Neutrophil (primary cell): ENCODE measurements around the gene CCDC7.
"Not testable (repeated sequence)": the region's sequence is repeated elsewhere in the genome, so short reads cannot be mapped to it uniquely, and the experiment has no call there.

ENCODE experiments used
- H3K27ac ChIP-seq: fragments of 200-600 bp; sonication (generic); 2 replicates; pipeline ENCODE4 v1.5.1; 2016; ENCODE audit warnings: mild to moderate bottlenecking, moderate library complexity
- H3K27me3 ChIP-seq: fragments of 200-600 bp; sonication (generic); 2 replicates; pipeline ENCODE4 v1.6.0; 2016; ENCODE audit warnings: mild to moderate bottlenecking
- H3K36me3 ChIP-seq: fragments of 200-600 bp; sonication (generic); 2 replicates; pipeline ENCODE4 v1.5.1; 2017
- H3K4me1 ChIP-seq, 2 experiments: fragments of 200-600 bp in 1 of 2; sonication (generic) in 1 of 2; 1 replicate in 1 of 2; 2 replicates in 1 of 2; pipeline versions ENCODE4 v1.5.1 to v1.6.1; 2013 to 2016; ENCODE audit warnings: low read depth in 1 of 2, low read length in 1 of 2, mild to moderate bottlenecking in 1 of 2, moderate library complexity in 1 of 2; ENCODE audit not compliant: control insufficient read depth in 1 of 2, insufficient read depth in 1 of 2
- H3K4me3 ChIP-seq, 2 experiments: fragments of 200-600 bp in 1 of 2; sonication (generic) in 1 of 2; 1 replicate in 1 of 2; 2 replicates in 1 of 2; pipeline ENCODE4 v1.5.1; 2013 to 2016; ENCODE audit warnings: low read depth in 1 of 2, low read length in 1 of 2, mild to moderate bottlenecking in 1 of 2, moderate library complexity in 1 of 2
- H3K9me3 ChIP-seq: fragments of 200-600 bp; sonication (generic); 2 replicates; pipeline ENCODE4 v1.5.1; 2016
- CTCF ChIP-seq: fragments of 200-600 bp; sonication (generic); IDR thresholded peaks from 2 replicates; pipeline ENCODE4 v1.5.1; 2016; ENCODE audit warnings: antibody characterized with exemption

Gene CCDC7

GRCh38 chr10:32600317-32600716 lies 154.4 kb downstream of the CCDC7 start:
- no peak for TF ChIP-seq CTCF

GRCh38 chr10:32601562-32601961 lies 155.6 kb downstream of the CCDC7 start:
- not testable (repeated sequence) for H3K4me3 ChIP-seq, H3K4me1 ChIP-seq, H3K27me3 ChIP-seq, H3K9me3 ChIP-seq, H3K27ac ChIP-seq, H3K36me3 ChIP-seq

More at GRCh38 chr10:32600317-32600716, 154.4 kb downstream of the CCDC7 start:
- no peak overlapping the region for H3K27ac ChIP-seq
- no peaks in the 10 kb centered on the region for H3K4me1 ChIP-seq
- no peak overlapping the region for H3K4me3 ChIP-seq
- H3K9me3 ChIP-seq = peaks cover 4% of the 10 kb centered on the region
- no peaks in the 10 kb centered on the region for H3K27me3 ChIP-seq
- no peaks in the 10 kb centered on the region for H3K36me3 ChIP-seq

- Histone ChIP-seq H3K4me1 (no peaks in the 10 kb centered on the region), H3K9me3 (peaks cover 4% of the 10 kb centered on the region), H3K36me3 (no peaks in the 10 kb centered on the region), H3K27me3 (no peaks in the 10 kb centered on the region), H3K27ac (no peak overlapping the region), H3K4me3 (no peak overlapping the region)
- TF ChIP-seq CTCF = no peak
Observed at GRCh38 chr10:32605787-32606186, 159.8 kb downstream of the CCDC7 start.

- not testable (repeated sequence) for H3K4me3 ChIP-seq, H3K27ac ChIP-seq, H3K4me1 ChIP-seq, H3K36me3 ChIP-seq, H3K9me3 ChIP-seq, H3K27me3 ChIP-seq
Observed at GRCh38 chr10:32610543-32610942, 164.6 kb downstream of the CCDC7 start.

- Histone ChIP-seq H3K4me1 (no peaks in the 10 kb centered on the region), H3K4me3 (no peak overlapping the region), H3K27ac (no peak overlapping the region), H3K36me3 (no peaks in the 10 kb centered on the region), H3K27me3 (no peaks in the 10 kb centered on the region), H3K9me3 (no peaks in the 10 kb centered on the region)
- no peak for TF ChIP-seq CTCF
Observed at GRCh38 chr10:32616438-32616837, 170.5 kb downstream of the CCDC7 start.

- H3K27me3 ChIP-seq = no peaks in the 10 kb centered on the region
- H3K36me3 ChIP-seq = no peaks in the 10 kb centered on the region
- no peak overlapping the region for H3K27ac ChIP-seq
- no peaks in the 10 kb centered on the region for H3K4me1 ChIP-seq
- no peaks in the 10 kb centered on the region for H3K9me3 ChIP-seq
- no peak overlapping the region for H3K4me3 ChIP-seq
- TF ChIP-seq CTCF = no peak
Observed at GRCh38 chr10:32618482-32618881, 172.5 kb downstream of the CCDC7 start.

GRCh38 chr10:32621969-32622368 lies 176.0 kb downstream of the CCDC7 start:
- no peaks in the 10 kb centered on the region for H3K36me3 ChIP-seq
- H3K27me3 ChIP-seq = no peaks in the 10 kb centered on the region
- no peak overlapping the region for H3K27ac ChIP-seq
- TF ChIP-seq CTCF = no peak
- H3K4me3 ChIP-seq = no peak overlapping the region
- no peaks in the 10 kb centered on the region for H3K9me3 ChIP-seq
- H3K4me1 ChIP-seq = no peaks in the 10 kb centered on the region
